SU-DHL-6 (cell line): Measurements from ENCODE around the gene GSG1.

Experiments used
- CTCF ChIP-seq: fragments of 200-600 bp; sonication (generic); IDR thresholded peaks from one replicate; pipeline ENCODE4 v1.5.1; 2017; ENCODE audit warnings: antibody characterized with exemption, mild to moderate bottlenecking, low read length, moderate library complexity; ENCODE audit not compliant: insufficient read depth, poor library complexity, severe bottlenecking
- EZH2phosphoT487 ChIP-seq: fragments of 200-600 bp; sonication (generic), shearing (Covaris generic); conservative IDR thresholded peaks from 2 replicates; pipeline ENCODE4 v1.6.1; 2018; ENCODE audit warnings: mild to moderate bottlenecking, antibody characterized with exemption, low read length, moderate library complexity, mixed read lengths

- TF ChIP-seq CTCF (no peak), EZH2phosphoT487 (no peak)
These were observed 64.0 kb downstream of the GSG1 start for GRCh38 chr12:13039328-13039956.
